GM23338 (cell line): ENCODE data around the gene CLHC1. TPM values are rescaled to one million over a fixed set of nuclear protein-coding genes. Genes with fewer than 3 reads are reported as not detected.

Experiments
- ATAC-seq: fragments of 200-7000 bp; cut with Tn5 transposase; 3 replicates; pipeline ENCODE4 v1.9.1; 2020
- DNase-seq: peaks from one replicate; pipeline ENCODE4 v3.0.0-alpha.2; 2015; ENCODE audit warnings: low spot score
- H2AFZ ChIP-seq: fragments of 200-600 bp; sonication (generic); 2 replicates; pipeline ENCODE4 v1.8.0; 2016; ENCODE audit warnings: antibody characterized with exemption, mild to moderate bottlenecking, moderate library complexity
- H3F3A ChIP-seq: fragments of 200-600 bp; sonication (generic); replicated peaks from 2 replicates; pipeline ENCODE4 v1.8.0; 2017; ENCODE audit warnings: antibody characterized with exemption, mixed run types, low read depth
- H3K27ac ChIP-seq: fragments of 200-600 bp; sonication (generic); 2 replicates; pipeline ENCODE4 v1.6.1; 2016; ENCODE audit warnings: low read depth
- H3K27me3 ChIP-seq: fragments of 200-600 bp; sonication (generic); 2 replicates; pipeline ENCODE4 v1.8.0; 2016; ENCODE audit warnings: mild to moderate bottlenecking, mixed run types, moderate library complexity; ENCODE audit not compliant: insufficient read depth
- H3K36me3 ChIP-seq: fragments of 200-600 bp; sonication (generic); 2 replicates; pipeline ENCODE4 v1.8.0; 2016; ENCODE audit warnings: mild to moderate bottlenecking; ENCODE audit not compliant: insufficient read depth
- H3K4me1 ChIP-seq: fragments of 200-600 bp; sonication (generic); 2 replicates; pipeline ENCODE4 v1.8.0; 2016; ENCODE audit warnings: mild to moderate bottlenecking, moderate library complexity; ENCODE audit not compliant: insufficient read depth
- H3K4me2 ChIP-seq: fragments of 200-600 bp; sonication (generic); 2 replicates; pipeline ENCODE4 v1.7.1; 2017; ENCODE audit warnings: mixed run types
- H3K4me3 ChIP-seq: fragments of 200-600 bp; sonication (generic); 2 replicates; pipeline ENCODE4 v1.6.1; 2016; ENCODE audit warnings: mixed run types
- H3K79me2 ChIP-seq: fragments of 200-600 bp; sonication (generic); replicated peaks from 2 replicates; pipeline ENCODE4 v1.8.0; 2017; ENCODE audit warnings: mild to moderate bottlenecking; ENCODE audit not compliant: insufficient read depth
- H3K9me2 ChIP-seq: fragments of 200-600 bp; sonication (generic); 2 replicates; pipeline ENCODE4 v1.8.0; 2017; ENCODE audit not compliant: insufficient read depth
- H4K20me1 ChIP-seq: fragments of 200-600 bp; sonication (generic); replicated peaks from 2 replicates; pipeline ENCODE4 v1.8.0; 2017; ENCODE audit warnings: mild to moderate bottlenecking; ENCODE audit not compliant: insufficient read depth
- H3K27ac Mint-ChIP-seq: 2 replicates; pipeline ENCODE4 v1.8.0; 2020; ENCODE audit warnings: inconsistent platforms, mild to moderate bottlenecking, moderate library complexity, mixed read lengths
- H3K27me3 Mint-ChIP-seq: 3 replicates; pipeline ENCODE4 v1.8.0; 2022; ENCODE audit warnings: low read depth, mild to moderate bottlenecking, moderate library complexity, mixed read lengths, inconsistent platforms; ENCODE audit not compliant: insufficient read depth, poor library complexity
- H3K36me3 Mint-ChIP-seq: 3 replicates; pipeline ENCODE4 v1.8.0; 2021; ENCODE audit warnings: low read depth, mild to moderate bottlenecking, inconsistent platforms, moderate library complexity, mixed read lengths
- H3K4me1 Mint-ChIP-seq: 3 replicates; pipeline ENCODE4 v1.8.0; 2020; ENCODE audit warnings: mild to moderate bottlenecking, inconsistent platforms, mixed read lengths
- H3K4me3 Mint-ChIP-seq: 3 replicates; pipeline ENCODE4 v1.8.0; 2021; ENCODE audit warnings: moderate library complexity, mild to moderate bottlenecking, inconsistent platforms, mixed read lengths
- H3K9me3 Mint-ChIP-seq: 3 replicates; pipeline ENCODE4 v1.8.0; 2020; ENCODE audit warnings: moderate library complexity, mild to moderate bottlenecking, inconsistent platforms, mixed read lengths
- CTCF ChIP-seq, 2 experiments: fragments of 200-600 bp in 1 of 2; sonication (generic) in 1 of 2; conservative IDR thresholded peaks; 2 replicates each; pipeline versions ENCODE4 v1.5.1 to v1.6.1; 2016 to 2017; ENCODE audit warnings: antibody characterized with exemption in 2 of 2, low read depth in 2 of 2, mild to moderate bottlenecking in 2 of 2, moderate library complexity in 1 of 2
- ETS1 ChIP-seq: IDR thresholded peaks from 2 replicates; pipeline ENCODE4 v1.6.1; 2016; ENCODE audit warnings: antibody characterized with exemption
- EZH2 ChIP-seq: fragments of 200-600 bp; sonication (generic); IDR thresholded peaks from one replicate; pipeline ENCODE4 v1.8.0; 2017; ENCODE audit warnings: antibody characterized with exemption, mild to moderate bottlenecking, low read depth; ENCODE audit not compliant: unreplicated experiment
- JUNB ChIP-seq: IDR thresholded peaks from one replicate; pipeline ENCODE4 v1.6.1; 2016; ENCODE audit warnings: antibody characterized with exemption; ENCODE audit not compliant: unreplicated experiment
- REST ChIP-seq: IDR thresholded peaks from one replicate; pipeline ENCODE4 v1.6.1; 2018; ENCODE audit warnings: antibody characterized with exemption; ENCODE audit not compliant: unreplicated experiment
- STAT1 ChIP-seq: IDR thresholded peaks from one replicate; pipeline ENCODE4 v1.6.1; 2016; ENCODE audit warnings: antibody characterized with exemption; ENCODE audit not compliant: unreplicated experiment
- polyA plus RNA-seq: library from polyadenylated mRNA; unstranded; fragments of >200 nt; fragmentation: Nextera tagmentation; extraction: Ambion mirVana; gene quantifications from 2 replicates; pipeline ENCODE4 v1.2.1, GENCODE V29; 2016
- total RNA-seq: library from RNA; depleted of rRNA; stranded (reverse); fragments of >200 nt; shearing (Covaris generic); gene quantifications from 2 replicates; pipeline ENCODE4 v1.2.3, GENCODE V29; 2014

The CLHC1 gene
- total and polyA plus RNA-seq, 2 experiments from 2014 or later, result 3.1 to 5.0 TPM

- Mint-ChIP-seq H3K27ac (no peak overlapping the region), H3K9me3 (no peaks in the 10 kb centered on the region), H3K27me3 (peaks cover 3% of the 10 kb centered on the region), H3K4me1 (peaks cover 3% of the 10 kb centered on the region; the same call in 1 of the 3 replicates), H3K4me3 (no peak overlapping the region), H3K36me3 (no peaks in the 10 kb centered on the region)
- no peak for DNase-seq
- H3K79me2 ChIP-seq, result no peaks in the 10 kb centered on the region
- H2AFZ ChIP-seq, result no peak overlapping the region; the same call in 1 of the 2 replicates
- H3K4me1 ChIP-seq, result no peaks in the 10 kb centered on the region
- no peaks in the 10 kb centered on the region for H3K27me3 ChIP-seq
- no peak for ATAC-seq
- TF ChIP-seq EZH2, result no peak
- H3K9me2 ChIP-seq, result no peaks in the 10 kb centered on the region; the same call in 1 of the 2 replicates
- no peaks in the 10 kb centered on the region for H3K36me3 ChIP-seq
- H3F3A ChIP-seq, result no peaks in the 10 kb centered on the region
- H3K4me2 ChIP-seq, result no peak overlapping the region
- H3K4me3 ChIP-seq, result no peak overlapping the region
- no peak overlapping the region for H3K27ac ChIP-seq
- H4K20me1 ChIP-seq, result no peaks in the 10 kb centered on the region
Measured at GRCh38 chr2:55147041-55147440, 85.1 kb downstream of the CLHC1 start.

- no peak for DNase-seq
Measured at GRCh38 chr2:55146263-55146662, 85.8 kb downstream of the CLHC1 start.

More at GRCh38 chr2:55146263-55146662, 85.8 kb downstream of the CLHC1 start:
- H3K27ac ChIP-seq, result no peak overlapping the region
- no peak overlapping the region for H3K27ac Mint-ChIP-seq
- no peaks in the 10 kb centered on the region for H3K27me3 ChIP-seq
- ATAC-seq, result no peak
- peaks cover 3% of the 10 kb centered on the region for H3K27me3 Mint-ChIP-seq
- H4K20me1 ChIP-seq, result no peaks in the 10 kb centered on the region
- no peaks in the 10 kb centered on the region for H3K4me1 Mint-ChIP-seq
- no peak overlapping the region for H3K4me3 Mint-ChIP-seq
- H3K9me3 Mint-ChIP-seq, result no peaks in the 10 kb centered on the region
- H3K9me2 ChIP-seq, result peaks cover 4% of the 10 kb centered on the region; the same call in 1 of the 2 replicates
- H3K79me2 ChIP-seq, result no peaks in the 10 kb centered on the region
- no peak overlapping the region for H2AFZ ChIP-seq
- no peaks in the 10 kb centered on the region for H3K4me1 ChIP-seq
- H3K4me2 ChIP-seq, result no peak overlapping the region
- H3K36me3 ChIP-seq, result no peaks in the 10 kb centered on the region
- no peak overlapping the region for H3K4me3 ChIP-seq
- H3K36me3 Mint-ChIP-seq, result no peaks in the 10 kb centered on the region
- TF ChIP-seq CTCF (conservative IDR thresholded peaks at IDR 0.05; ENCODE audit: low read depth in 2 of 2) (no peak), JUNB (no peak), STAT1 (no peak), ETS1 (no peak), REST (no peak)
- H3F3A ChIP-seq, result no peaks in the 10 kb centered on the region
